Activated CD4-positive, alpha-beta memory T cell treated with anti-CD3 and anti-CD28 coated beads, Interleukin-2, amount 10 ng/mL, durations not matched to agents 7 days and 5 days (primary cell): ENCODE data around the gene SHCBP1. TPM values are rescaled to one million over a fixed set of nuclear protein-coding genes. Genes with fewer than 3 reads are reported as not detected.
"Not testable (repeated sequence)": the region's sequence is repeated elsewhere in the genome, so short reads cannot be mapped to it uniquely, and the experiment has no call there.

Source experiments
- CTCF ChIA-PET: fragments of 350-600 bp; sonication (Branson Sonifier 250); formaldehyde crosslinking; loops from one replicate; lab custom pipeline; 2021; ENCODE audit warnings: antibody characterized with exemption, inconsistent platforms; lab: Charles Lee
- POLR2A ChIA-PET: fragments of 350-600 bp; sonication (Branson Sonifier 250); formaldehyde crosslinking; loops from one replicate; lab custom pipeline; 2021; ENCODE audit warnings: antibody characterized with exemption; lab: Charles Lee
- DNase-seq: peaks from one replicate; pipeline ENCODE4 v3.0.0-alpha.2; 2020
- H3K27ac Mint-ChIP-seq: one replicate; pipeline ENCODE4 v1.8.0; 2021; ENCODE audit warnings: mild to moderate bottlenecking, mixed read lengths
- H3K27me3 Mint-ChIP-seq: one replicate; pipeline ENCODE4 v1.8.0; 2021; ENCODE audit warnings: mixed read lengths
- H3K36me3 Mint-ChIP-seq: one replicate; pipeline ENCODE4 v1.8.0; 2021; ENCODE audit warnings: low read depth, mixed read lengths
- H3K4me1 Mint-ChIP-seq: one replicate; pipeline ENCODE4 v1.8.0; 2021; ENCODE audit warnings: mixed read lengths
- H3K4me3 Mint-ChIP-seq: one replicate; pipeline ENCODE4 v1.8.0; 2021; ENCODE audit warnings: mild to moderate bottlenecking, mixed read lengths
- H3K9me3 Mint-ChIP-seq: one replicate; pipeline ENCODE4 v1.8.0; 2021; ENCODE audit warnings: mixed read lengths
- total RNA-seq, 2 experiments: library from RNA; stranded (reverse); gene quantifications; one replicate each; pipeline ENCODE4 v1.2.3, GENCODE V29; 2021

SHCBP1 gene
- total RNA-seq, 2 experiments from 2014 or later = 51.0 to 52.5 TPM

DNA sequence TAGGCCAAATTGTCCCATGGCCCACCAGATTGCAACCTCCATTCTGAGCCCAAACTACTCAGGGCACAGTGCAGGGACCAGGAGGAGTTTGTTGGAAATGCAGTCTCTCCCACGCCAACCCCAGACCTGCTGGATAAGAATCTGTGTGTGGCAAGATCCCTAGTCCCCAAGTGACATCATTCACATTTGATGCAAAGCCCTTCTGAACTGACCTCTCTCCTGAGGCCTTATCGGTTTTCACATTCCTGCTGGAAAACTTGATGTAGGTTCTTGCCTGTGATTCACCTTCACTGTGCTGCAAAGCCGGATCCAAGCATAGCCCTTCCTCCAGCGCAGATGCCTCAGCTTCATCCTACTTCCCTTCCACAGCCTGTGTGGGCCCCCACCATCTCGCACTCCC lies 6.6 kb upstream of the SHCBP1 start:
- ChIA-PET POLR2A (no interaction called here), CTCF (interaction anchor here (0.6 kb wide), 1 partner anchor 73 kb away, joined by 3 read pairs; no protein-coding TSS in a partner anchor)
- H3K4me1 Mint-ChIP-seq = peaks cover 2% of the 10 kb centered on the region
- H3K27me3 Mint-ChIP-seq = no peaks in the 10 kb centered on the region
- H3K9me3 Mint-ChIP-seq = no peaks in the 10 kb centered on the region
- no peak overlapping the region for H3K4me3 Mint-ChIP-seq
- no peak for DNase-seq
- no peaks in the 10 kb centered on the region for H3K36me3 Mint-ChIP-seq
- H3K27ac Mint-ChIP-seq = no peak overlapping the region

DNA sequence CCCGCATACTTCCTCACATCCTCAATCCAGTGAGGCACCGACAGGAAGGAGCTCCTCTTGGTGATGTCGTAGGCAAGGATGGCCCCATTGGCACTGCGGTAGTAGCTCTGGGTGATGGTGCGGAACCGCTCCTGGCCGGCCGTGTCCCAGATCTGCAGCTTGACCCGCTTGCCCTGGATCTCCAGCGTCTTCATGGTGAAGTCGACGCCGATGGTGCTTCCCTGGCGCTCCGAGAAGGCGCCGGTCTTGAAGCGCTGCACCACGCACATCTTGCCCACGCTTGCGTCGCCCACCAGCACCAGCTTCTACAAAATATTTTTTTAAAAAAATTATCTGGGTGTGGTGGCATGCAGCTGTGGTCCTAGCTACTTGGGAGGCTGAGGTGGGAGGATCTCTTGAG lies 5.5 kb upstream of the SHCBP1 start:
- H3K4me1 Mint-ChIP-seq, CTCF ChIA-PET, H3K36me3 Mint-ChIP-seq, H3K4me3 Mint-ChIP-seq, H3K9me3 Mint-ChIP-seq, H3K27me3 Mint-ChIP-seq, DNase-seq, H3K27ac Mint-ChIP-seq, POLR2A ChIA-PET: not testable (repeated sequence)

DNA sequence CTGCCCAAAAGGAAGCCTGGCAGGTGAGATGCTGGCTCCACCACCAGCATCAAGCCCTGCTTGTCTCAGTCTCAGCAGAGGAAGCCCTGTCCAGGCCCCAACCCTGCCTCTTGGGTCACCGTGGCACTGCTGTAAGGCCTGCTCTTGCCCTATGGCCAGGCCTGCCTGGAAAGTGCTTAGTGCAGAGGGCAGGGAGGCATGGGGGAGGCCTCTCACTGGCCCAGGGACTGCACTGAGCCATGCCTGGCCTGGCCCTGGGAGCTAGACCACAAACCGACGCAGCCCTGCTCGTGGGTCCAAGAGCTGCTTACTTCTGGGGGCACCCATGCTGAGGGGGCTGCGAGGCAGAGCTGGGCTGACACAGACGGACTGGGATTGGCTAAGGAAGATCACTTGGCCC lies 3.7 kb upstream of the SHCBP1 start:
- H3K4me3 Mint-ChIP-seq, H3K27me3 Mint-ChIP-seq, DNase-seq, H3K36me3 Mint-ChIP-seq, POLR2A ChIA-PET, H3K9me3 Mint-ChIP-seq, CTCF ChIA-PET, H3K27ac Mint-ChIP-seq: not testable (repeated sequence)
- peaks cover 20% of the 10 kb centered on the region for H3K4me1 Mint-ChIP-seq

DNA sequence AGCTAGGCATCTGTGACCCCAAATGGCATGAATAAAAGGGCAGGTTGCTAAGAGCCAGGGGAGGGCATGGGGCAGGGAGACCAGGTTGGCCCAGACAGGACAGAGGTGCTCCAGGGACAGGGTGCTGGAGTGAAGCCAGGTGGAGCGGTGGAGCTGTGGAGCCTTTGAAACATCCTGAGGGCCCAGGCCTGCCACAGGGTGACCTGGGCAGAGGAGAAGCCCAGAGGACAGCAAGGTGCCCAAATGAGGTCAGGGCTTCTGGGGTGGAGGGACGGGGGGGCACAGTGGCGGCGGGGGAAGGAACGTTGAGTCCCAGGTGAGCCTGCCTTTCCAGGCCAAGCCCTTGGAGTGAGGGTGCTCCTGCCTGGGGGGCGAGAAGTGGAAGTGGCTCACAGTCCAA lies 2.5 kb upstream of the SHCBP1 start:
- DNase-seq, H3K27ac Mint-ChIP-seq, H3K9me3 Mint-ChIP-seq, H3K27me3 Mint-ChIP-seq, POLR2A ChIA-PET, H3K36me3 Mint-ChIP-seq, CTCF ChIA-PET, H3K4me3 Mint-ChIP-seq: not testable (repeated sequence)
- peaks cover 26% of the 10 kb centered on the region for H3K4me1 Mint-ChIP-seq

DNA sequence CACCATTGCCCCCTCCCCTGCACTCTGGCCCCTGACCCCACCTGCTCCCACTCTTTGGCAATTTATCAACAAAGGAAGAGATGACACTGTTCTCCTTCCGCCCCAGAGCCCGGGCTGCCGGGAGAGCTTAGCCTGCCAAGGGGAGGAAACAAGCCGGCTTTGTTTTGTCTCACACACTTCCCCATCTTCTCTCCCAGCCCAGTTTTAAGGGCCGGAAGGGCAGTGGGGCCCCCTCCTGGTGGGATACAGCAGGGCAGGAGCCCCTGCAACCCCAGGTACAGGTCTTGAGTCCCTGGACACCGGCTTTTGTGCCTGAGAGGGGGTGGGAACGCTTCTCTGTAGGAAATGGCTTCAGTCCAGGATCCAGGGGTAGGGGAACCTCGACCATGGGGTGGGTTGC lies 2.1 kb upstream of the SHCBP1 start:
- H3K9me3 Mint-ChIP-seq, H3K27me3 Mint-ChIP-seq, H3K27ac Mint-ChIP-seq, POLR2A ChIA-PET, DNase-seq, H3K4me3 Mint-ChIP-seq, CTCF ChIA-PET: not testable (repeated sequence)
- Mint-ChIP-seq H3K4me1 (peaks cover 31% of the 10 kb centered on the region), H3K36me3 (peaks cover 12% of the 10 kb centered on the region)

DNA sequence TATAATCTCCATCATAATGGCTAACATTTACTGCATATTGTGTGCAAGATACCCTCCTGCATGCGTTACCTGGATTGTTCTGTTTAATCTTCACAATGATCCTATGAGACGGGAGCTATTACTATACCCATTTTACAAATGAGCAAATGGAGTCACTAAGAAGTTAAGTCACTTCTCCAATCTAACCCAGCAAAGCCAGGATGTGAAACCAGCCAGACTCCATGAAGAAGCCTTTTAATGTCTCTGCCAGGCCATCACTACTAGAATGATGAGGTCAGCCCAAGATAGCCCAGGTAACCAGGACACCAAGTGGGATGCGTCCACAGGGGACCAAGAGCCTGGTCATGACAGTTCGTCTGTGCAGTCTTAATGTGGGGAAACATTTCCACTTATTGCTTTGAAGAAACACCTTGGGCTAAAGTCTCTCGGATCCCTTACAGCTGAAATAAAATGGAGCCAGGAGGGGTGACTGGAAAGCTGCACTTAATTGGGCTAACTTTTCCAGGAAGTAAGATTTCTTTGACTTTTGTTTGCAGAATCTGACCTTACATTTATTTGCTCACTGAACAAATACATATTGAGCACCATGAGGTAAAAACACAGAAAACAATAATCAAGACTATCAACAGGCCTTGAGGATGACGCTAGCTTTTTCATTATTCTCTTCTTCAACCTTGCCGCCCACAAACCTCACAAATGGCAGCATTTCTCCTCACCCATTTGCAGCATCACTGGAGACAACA lies 926 bp upstream of the SHCBP1 start:
- Mint-ChIP-seq H3K27me3 (no peaks in the 10 kb centered on the region), H3K4me3 (peak overlapping the region; percentile 93), H3K9me3 (no peaks in the 10 kb centered on the region), H3K36me3 (peaks cover 21% of the 10 kb centered on the region), H3K27ac (peak overlapping the region; percentile 91), H3K4me1 (peaks cover 33% of the 10 kb centered on the region)
- ChIA-PET CTCF (no interaction called here), POLR2A (interaction anchor here (0.7 to 3.5 kb wide), 9 partner anchors 8 to 351 kb away, joined by 3 to 24 read pairs (median 5); partner anchors contain the start of genes DNAJA2 and ORC6)
- DNase-seq = no peak

DNA sequence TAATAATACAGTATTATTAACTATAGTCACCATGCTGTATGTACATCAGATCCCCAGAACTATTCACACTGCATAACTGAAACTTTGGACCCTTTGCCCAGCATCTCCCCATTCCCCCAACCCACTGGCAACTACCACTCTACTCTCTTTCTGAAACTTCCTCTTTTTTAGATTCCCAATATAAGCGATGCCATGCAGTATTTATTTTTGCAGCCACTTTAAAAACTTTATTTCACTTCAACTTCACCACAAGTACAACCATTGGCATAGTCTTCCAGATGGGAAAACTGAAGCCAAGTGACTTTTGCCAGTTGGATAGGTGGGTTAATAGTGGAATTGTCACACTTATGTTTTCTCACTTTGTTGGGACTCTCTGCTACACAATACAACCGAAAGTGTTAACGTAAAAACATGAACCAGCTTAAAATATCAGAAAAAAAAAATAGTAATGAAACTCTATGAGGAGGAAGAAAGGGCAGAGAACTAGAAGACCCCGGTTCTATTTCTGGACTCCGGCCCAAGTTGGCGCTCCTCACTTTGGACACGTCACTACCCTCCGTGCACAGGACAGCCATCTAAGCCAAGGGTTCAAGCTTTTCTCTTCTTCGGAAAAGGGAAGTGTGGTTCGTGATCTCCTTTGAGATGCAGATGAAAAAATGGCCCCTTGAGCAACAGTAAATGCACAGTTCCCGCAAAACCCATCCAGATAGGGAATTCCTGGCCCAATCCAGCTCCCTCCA lies 743 bp downstream of the SHCBP1 start:
- peaks cover 35% of the 10 kb centered on the region for H3K36me3 Mint-ChIP-seq
- peak overlapping the region; percentile 93 for H3K4me3 Mint-ChIP-seq
- no peaks in the 10 kb centered on the region for H3K27me3 Mint-ChIP-seq
- CTCF ChIA-PET = interaction anchor here (0.8 to 2.3 kb wide), 3 partner anchors 9 to 288 kb away, joined by 3 to 6 read pairs (median 6); no protein-coding TSS in a partner anchor
- peaks cover 38% of the 10 kb centered on the region for H3K4me1 Mint-ChIP-seq
- H3K9me3 Mint-ChIP-seq = no peaks in the 10 kb centered on the region
- H3K27ac Mint-ChIP-seq = peak overlapping the region; percentile 91
- POLR2A ChIA-PET = interaction anchor here (0.6 to 3.5 kb wide), 17 partner anchors 8 to 353 kb away, joined by 3 to 24 read pairs (median 5); partner anchors contain the start of genes C16orf87, DNAJA2 and ORC6
- DNase-seq = peak; percentile 26

DNA sequence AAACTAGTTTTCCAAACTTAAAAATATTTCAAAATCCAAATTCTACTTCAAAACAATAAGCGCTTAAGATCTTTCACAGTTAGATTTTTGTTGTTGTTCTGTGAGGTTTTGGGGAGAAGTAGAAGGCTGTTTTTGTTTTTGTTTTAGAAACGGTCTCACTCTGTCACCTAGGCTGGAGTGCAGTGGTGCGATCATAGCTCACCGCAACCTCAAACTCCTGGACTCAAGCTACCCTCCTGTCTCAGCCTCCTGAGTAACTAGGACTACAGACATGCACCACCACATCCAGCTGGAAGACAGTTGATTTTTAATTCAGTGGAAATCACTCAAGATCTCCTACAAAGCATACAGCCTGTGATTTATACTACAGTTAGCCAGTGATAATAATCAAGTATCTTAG lies 2.7 kb downstream of the SHCBP1 start:
- Mint-ChIP-seq H3K4me3 (no peak overlapping the region), H3K27me3 (no peaks in the 10 kb centered on the region), H3K36me3 (peaks cover 44% of the 10 kb centered on the region), H3K27ac (peak overlapping the region; percentile 21), H3K4me1 (peaks cover 38% of the 10 kb centered on the region), H3K9me3 (no peaks in the 10 kb centered on the region)
- ChIA-PET POLR2A (interaction anchor here (1.2 to 3.5 kb wide), 3 partner anchors 10 to 73 kb away, joined by 3 to 24 read pairs (median 4); partner anchors contain the start of gene ORC6), CTCF (interaction anchor here (1.0 to 2.3 kb wide), 2 partner anchors 12 to 55 kb away, joined by 3 to 6 read pairs; no protein-coding TSS in a partner anchor)
- no peak for DNase-seq

DNA sequence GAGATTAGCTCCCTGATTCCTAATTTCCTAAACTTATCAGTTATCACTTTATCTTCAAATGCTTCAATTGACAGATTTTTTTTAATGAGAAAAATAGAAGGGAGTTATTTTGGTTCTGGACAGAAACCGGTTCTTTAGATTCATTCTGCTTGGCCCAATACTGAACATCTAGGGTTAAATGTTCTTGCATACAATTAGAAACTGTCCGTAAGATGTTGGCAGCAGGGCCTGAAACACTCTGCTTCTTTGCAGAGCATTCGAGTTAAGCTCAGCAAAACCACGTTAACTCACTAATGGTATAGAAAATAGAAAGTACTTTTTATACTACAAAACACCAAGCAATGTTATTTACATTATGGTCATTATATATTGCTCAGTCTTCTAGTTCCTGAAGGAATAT lies 7.2 kb downstream of the SHCBP1 start:
- no peak for DNase-seq
- CTCF ChIA-PET = interaction anchor here (2.9 kb wide), 1 partner anchor 60 kb away, joined by 8 read pairs; no protein-coding TSS in a partner anchor
- no peak overlapping the region for H3K4me3 Mint-ChIP-seq
- H3K9me3 Mint-ChIP-seq = no peaks in the 10 kb centered on the region
- POLR2A ChIA-PET = interaction anchor here (0.9 to 1.1 kb wide), 2 partner anchors 8 to 11 kb away, joined by 3 read pairs; no protein-coding TSS in a partner anchor
- H3K4me1 Mint-ChIP-seq = peaks cover 15% of the 10 kb centered on the region
- H3K36me3 Mint-ChIP-seq = peaks cover 51% of the 10 kb centered on the region
- no peaks in the 10 kb centered on the region for H3K27me3 Mint-ChIP-seq
- no peak overlapping the region for H3K27ac Mint-ChIP-seq

DNA sequence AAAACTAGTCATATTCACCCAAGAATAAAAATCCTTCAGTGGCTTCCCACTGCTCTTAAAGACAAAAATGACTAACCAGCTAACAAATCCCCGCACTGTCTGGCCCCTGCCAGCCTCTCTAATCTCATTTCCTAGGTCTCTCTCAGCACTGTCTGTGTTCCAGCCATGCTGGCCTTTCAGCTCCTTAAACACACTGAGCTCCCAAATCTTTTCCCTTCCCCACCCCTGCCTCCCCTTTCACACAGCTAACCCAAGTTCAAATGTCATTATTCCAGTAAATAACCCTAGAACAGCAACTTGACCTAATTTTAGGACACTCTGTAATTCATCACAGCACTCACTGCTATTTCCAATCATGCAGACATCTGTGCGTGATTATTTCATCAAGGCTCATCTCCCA lies 7.8 kb downstream of the SHCBP1 start:
- H3K4me3 Mint-ChIP-seq = no peak overlapping the region
- no peak for DNase-seq
- CTCF ChIA-PET = interaction anchor here (2.9 kb wide), 1 partner anchor 59 kb away, joined by 8 read pairs; no protein-coding TSS in a partner anchor
- H3K36me3 Mint-ChIP-seq = peaks cover 45% of the 10 kb centered on the region
- peaks cover 8% of the 10 kb centered on the region for H3K4me1 Mint-ChIP-seq
- POLR2A ChIA-PET = interaction anchor here (0.9 to 1.1 kb wide), 2 partner anchors 9 to 10 kb away, joined by 3 read pairs; no protein-coding TSS in a partner anchor
- no peaks in the 10 kb centered on the region for H3K9me3 Mint-ChIP-seq
- no peaks in the 10 kb centered on the region for H3K27me3 Mint-ChIP-seq
- H3K27ac Mint-ChIP-seq = no peak overlapping the region

DNA sequence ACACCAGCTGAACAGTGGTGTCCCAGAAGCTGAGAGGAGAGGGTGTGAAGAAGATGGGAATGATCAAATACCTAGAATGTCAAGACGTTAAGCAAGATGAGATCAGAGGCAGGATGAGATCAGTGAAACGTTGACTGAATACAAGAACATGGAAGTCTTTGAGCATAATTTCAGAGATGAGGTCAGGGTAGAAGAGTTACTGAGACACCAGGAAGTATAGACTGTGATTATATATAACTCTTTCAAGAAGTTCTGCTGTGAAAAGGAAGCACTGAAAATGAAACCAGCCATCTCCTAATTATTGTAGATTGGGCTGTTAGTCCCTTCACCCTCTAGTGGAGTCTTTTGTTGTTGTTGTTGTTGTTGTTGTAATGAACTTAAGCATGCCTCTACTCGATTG lies 9.1 kb downstream of the SHCBP1 start:
- DNase-seq = no peak
- H3K27me3 Mint-ChIP-seq = no peaks in the 10 kb centered on the region
- no peak overlapping the region for H3K4me3 Mint-ChIP-seq
- peaks cover 4% of the 10 kb centered on the region for H3K4me1 Mint-ChIP-seq
- ChIA-PET POLR2A (interaction anchor here (1.6 kb wide), 1 partner anchor 9 kb away, joined by 5 read pairs; the partner anchor contains the start of gene SHCBP1), CTCF (interaction anchor here (1.1 to 2.9 kb wide), 2 partner anchors 58 to 61 kb away, joined by 3 to 8 read pairs; no protein-coding TSS in a partner anchor)
- H3K27ac Mint-ChIP-seq = no peak overlapping the region
- H3K9me3 Mint-ChIP-seq = no peaks in the 10 kb centered on the region
- H3K36me3 Mint-ChIP-seq = peaks cover 43% of the 10 kb centered on the region

DNA sequence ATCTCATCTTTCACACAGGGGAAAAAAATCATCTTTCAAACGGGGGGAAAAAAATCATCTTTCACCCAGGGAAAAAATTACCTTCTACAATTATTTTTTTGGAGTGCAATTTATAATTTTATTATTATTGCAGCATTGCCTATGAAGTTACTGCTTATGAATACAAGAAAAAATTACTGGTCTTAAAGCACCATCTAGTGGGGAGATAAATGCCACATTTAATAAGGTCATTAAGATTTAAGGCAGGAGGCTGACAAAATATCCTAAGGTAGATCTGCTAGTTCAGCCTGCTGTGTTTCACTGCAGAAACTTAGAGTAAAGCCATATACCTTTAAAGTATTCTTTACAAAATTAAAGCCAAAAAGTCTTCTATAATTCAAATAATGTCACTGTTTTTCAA lies 13.7 kb downstream of the SHCBP1 start:
- no peak overlapping the region for H3K27ac Mint-ChIP-seq
- no peak for DNase-seq
- ChIA-PET POLR2A (no interaction called here), CTCF (interaction anchor here (1.7 to 3.0 kb wide), 2 partner anchors 9 to 53 kb away, joined by 9 to 10 read pairs; no protein-coding TSS in a partner anchor)
- H3K9me3 Mint-ChIP-seq = no peaks in the 10 kb centered on the region
- H3K4me1 Mint-ChIP-seq = no peaks in the 10 kb centered on the region
- H3K27me3 Mint-ChIP-seq = no peaks in the 10 kb centered on the region
- H3K36me3 Mint-ChIP-seq = peaks cover 51% of the 10 kb centered on the region
- no peak overlapping the region for H3K4me3 Mint-ChIP-seq
